ENCODE measurements around the gene PLEKHG4.
A peak's percentile ranks its signal among the peaks of the same experiment; 100 is the strongest.

Gene PLEKHG4

DNA sequence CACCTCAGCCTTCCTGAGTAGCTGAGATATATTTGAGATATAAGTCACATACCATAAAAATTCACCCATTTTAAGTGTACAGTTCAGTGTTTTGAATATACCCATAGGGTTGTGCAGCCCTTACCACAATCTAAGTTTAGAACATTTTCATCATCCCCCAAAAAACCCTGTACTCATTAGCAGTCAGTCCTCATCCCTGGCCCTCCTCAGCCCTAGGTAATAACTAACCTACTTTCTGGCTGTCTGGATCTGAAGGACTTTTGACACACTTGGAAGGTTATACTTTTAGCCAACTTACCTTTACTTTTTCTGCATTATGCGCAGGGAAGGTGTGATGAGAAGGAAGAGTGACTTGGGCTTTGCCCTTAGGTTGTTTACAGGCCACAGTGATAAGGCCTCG is 4.0 kb upstream of the PLEKHG4 start:
- Histone ChIP-seq H3K36me3 (ENCODE audit: low read length) (no peaks in the 10 kb centered on the region), H3K4me2 (ENCODE audit: low read depth, low read length, poor library complexity, severe bottlenecking) (no peak overlapping the region), H3K9me3 (ENCODE audit: insufficient read depth, low read length) (no peaks in the 10 kb centered on the region), H3K27me3 (ENCODE audit: low read length) (no peaks in the 10 kb centered on the region), H4K20me1 (ENCODE audit: low read depth, low read length) (no peaks in the 10 kb centered on the region), H3K27ac (ENCODE audit: low read depth, low read length) (no peak overlapping the region), H2AFZ (ENCODE audit: low read depth, low read length, severe bottlenecking) (no peak overlapping the region), H3K9ac (ENCODE audit: low read length) (no peak overlapping the region), H3F3A (ENCODE audit: insufficient read depth) (no peaks in the 10 kb centered on the region), H3K79me2 (ENCODE audit: insufficient read depth, low read length) (no peaks in the 10 kb centered on the region), H3K9me2 (replicated peaks; ENCODE audit: insufficient read depth, low read length) (no peaks in the 10 kb centered on the region), H3K4me3 (ENCODE audit: insufficient read depth, low read length, poor library complexity, severe bottlenecking) (no peak overlapping the region)
- TF ChIP-seq, protein P1, sequence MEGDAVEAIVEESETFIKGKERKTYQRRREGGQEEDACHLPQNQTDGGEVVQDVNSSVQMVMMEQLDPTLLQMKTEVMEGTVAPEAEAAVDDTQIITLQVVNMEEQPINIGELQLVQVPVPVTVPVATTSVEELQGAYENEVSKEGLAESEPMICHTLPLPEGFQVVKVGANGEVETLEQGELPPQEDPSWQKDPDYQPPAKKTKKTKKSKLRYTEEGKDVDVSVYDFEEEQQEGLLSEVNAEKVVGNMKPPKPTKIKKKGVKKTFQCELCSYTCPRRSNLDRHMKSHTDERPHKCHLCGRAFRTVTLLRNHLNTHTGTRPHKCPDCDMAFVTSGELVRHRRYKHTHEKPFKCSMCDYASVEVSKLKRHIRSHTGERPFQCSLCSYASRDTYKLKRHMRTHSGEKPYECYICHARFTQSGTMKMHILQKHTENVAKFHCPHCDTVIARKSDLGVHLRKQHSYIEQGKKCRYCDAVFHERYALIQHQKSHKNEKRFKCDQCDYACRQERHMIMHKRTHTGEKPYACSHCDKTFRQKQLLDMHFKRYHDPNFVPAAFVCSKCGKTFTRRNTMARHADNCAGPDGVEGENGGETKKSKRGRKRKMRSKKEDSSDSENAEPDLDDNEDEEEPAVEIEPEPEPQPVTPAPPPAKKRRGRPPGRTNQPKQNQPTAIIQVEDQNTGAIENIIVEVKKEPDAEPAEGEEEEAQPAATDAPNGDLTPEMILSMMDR (IDR thresholded peaks at IDR 0.05; ENCODE audit: insufficient read depth, low read length, poor library complexity, severe bottlenecking), result no peak
- no peak for TF ChIP-seq EZH2phosphoT487 (conservative IDR thresholded peaks at IDR 0.05; ENCODE audit: low read length)

- no peaks in the 10 kb centered on the region for H3K9me2 ChIP-seq (replicated peaks; ENCODE audit: insufficient read depth, low read length)
- H3K27me3 ChIP-seq (ENCODE audit: low read length), result no peaks in the 10 kb centered on the region
- H3K4me2 ChIP-seq (ENCODE audit: low read depth, low read length, poor library complexity, severe bottlenecking), result peak overlapping the region; percentile 62
- H3K36me3 ChIP-seq (ENCODE audit: low read length), result no peaks in the 10 kb centered on the region
- H4K20me1 ChIP-seq (ENCODE audit: low read depth, low read length), result no peaks in the 10 kb centered on the region
- no peaks in the 10 kb centered on the region for H3K79me2 ChIP-seq (ENCODE audit: insufficient read depth, low read length)
- H3K9ac ChIP-seq (ENCODE audit: low read length), result peak overlapping the region; percentile 60; the same call in 1 of the 2 replicates
- no peak overlapping the region for H2AFZ ChIP-seq (ENCODE audit: low read depth, low read length, severe bottlenecking)
- TF ChIP-seq EZH2phosphoT487 (conservative IDR thresholded peaks at IDR 0.05; ENCODE audit: low read length), result no peak
- TF ChIP-seq, protein P1 (IDR thresholded peaks at IDR 0.05; ENCODE audit: insufficient read depth, low read length, poor library complexity, severe bottlenecking), result no peak
- H3F3A ChIP-seq (ENCODE audit: insufficient read depth), result no peaks in the 10 kb centered on the region
- no peak overlapping the region for H3K4me3 ChIP-seq (ENCODE audit: insufficient read depth, low read length, poor library complexity, severe bottlenecking)
- H3K9me3 ChIP-seq (ENCODE audit: insufficient read depth, low read length), result no peaks in the 10 kb centered on the region
- H3K27ac ChIP-seq (ENCODE audit: low read depth, low read length), result no peak overlapping the region
Observed at GRCh38 chr16:67277294-67277998, 1.9 kb upstream of the PLEKHG4 start.

GRCh38 chr16:67277999-67278772 is 1.1 kb upstream of the PLEKHG4 start:
- Histone ChIP-seq H3K4me3 (ENCODE audit: insufficient read depth, low read length, poor library complexity, severe bottlenecking) (peak overlapping the region; percentile 53), H4K20me1 (ENCODE audit: low read depth, low read length) (no peaks in the 10 kb centered on the region), H3K27ac (ENCODE audit: low read depth, low read length) (no peak overlapping the region), H3K36me3 (ENCODE audit: low read length) (no peaks in the 10 kb centered on the region), H3K9me2 (replicated peaks; ENCODE audit: insufficient read depth, low read length) (no peaks in the 10 kb centered on the region), H3K27me3 (ENCODE audit: low read length) (no peaks in the 10 kb centered on the region), H3K79me2 (ENCODE audit: insufficient read depth, low read length) (no peaks in the 10 kb centered on the region), H2AFZ (ENCODE audit: low read depth, low read length, severe bottlenecking) (peak overlapping the region; percentile 78), H3K9ac (ENCODE audit: low read length) (peak overlapping the region; percentile 60), H3K9me3 (ENCODE audit: insufficient read depth, low read length) (no peaks in the 10 kb centered on the region), H3K4me2 (ENCODE audit: low read depth, low read length, poor library complexity, severe bottlenecking) (peak overlapping the region; percentile 62), H3F3A (ENCODE audit: insufficient read depth) (no peaks in the 10 kb centered on the region)
- TF ChIP-seq EZH2phosphoT487 (conservative IDR thresholded peaks at IDR 0.05; ENCODE audit: low read length), result no peak
- TF ChIP-seq, protein P1 (IDR thresholded peaks at IDR 0.05; ENCODE audit: insufficient read depth, low read length, poor library complexity, severe bottlenecking), result no peak
